NCI-H1930 (cell line): ENCODE data around the gene CHDH.

ENCODE experiments used
- DNase-seq, 2 experiments: peaks; one replicate each; lab custom pipeline; 2025; lab: John Stamatoyannopoulos, UW

Gene CHDH

DNA sequence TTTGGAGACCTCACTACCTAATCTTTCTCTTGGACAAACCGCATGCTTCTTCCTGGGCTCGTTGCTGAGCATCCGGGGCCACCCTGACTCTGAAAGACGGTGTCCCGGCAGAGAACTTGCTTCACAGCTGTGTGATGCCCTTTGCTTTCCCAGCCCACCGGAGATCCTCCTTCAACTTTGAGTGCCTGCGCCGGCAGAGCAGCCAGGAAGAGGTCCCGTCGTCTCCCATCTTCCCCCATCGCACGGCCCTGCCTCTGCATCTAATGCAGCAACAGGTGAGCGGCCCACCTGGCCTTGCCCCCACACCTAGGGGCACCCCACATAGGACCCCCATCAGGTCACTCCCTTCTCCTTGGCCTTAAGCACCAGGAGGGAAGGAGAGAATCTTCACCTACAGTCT, 37.7 kb downstream of the CHDH start:
- DNase-seq = no peak

DNA sequence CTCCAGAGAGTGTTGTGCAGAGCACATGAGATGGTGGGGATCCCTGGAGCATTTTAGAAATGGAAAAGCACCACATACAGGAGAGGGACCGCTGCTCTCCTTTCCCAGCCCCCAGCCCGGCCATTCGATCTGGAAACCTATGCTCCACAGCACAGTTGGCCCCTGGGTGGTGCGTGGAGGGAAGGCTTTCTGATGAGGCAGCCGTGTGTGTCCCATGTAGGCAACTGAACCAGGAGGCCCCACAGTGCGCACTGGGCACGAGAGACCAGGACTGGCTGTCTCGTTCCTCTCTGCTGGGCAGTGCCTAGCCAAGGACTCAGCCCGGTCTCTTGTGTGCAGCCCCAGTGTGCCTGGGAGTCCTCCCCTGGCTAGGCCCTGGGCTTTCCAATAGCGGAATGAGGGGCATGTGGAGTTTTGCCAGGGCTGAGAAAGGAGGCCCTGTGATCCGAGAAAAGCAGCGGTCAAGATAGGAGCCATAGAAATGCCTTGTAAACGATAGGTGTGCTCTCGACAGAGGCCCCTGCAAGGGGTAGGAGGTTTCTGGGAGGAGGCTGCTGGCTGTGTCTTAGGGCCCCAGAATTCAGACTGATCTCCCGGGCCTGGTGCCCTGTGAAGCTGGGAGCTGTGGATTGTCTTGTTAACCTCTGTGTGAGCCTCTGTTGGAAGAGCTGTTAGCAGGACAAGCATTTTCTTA, 39.0 kb downstream of the CHDH start:
- no peak for DNase-seq

DNA sequence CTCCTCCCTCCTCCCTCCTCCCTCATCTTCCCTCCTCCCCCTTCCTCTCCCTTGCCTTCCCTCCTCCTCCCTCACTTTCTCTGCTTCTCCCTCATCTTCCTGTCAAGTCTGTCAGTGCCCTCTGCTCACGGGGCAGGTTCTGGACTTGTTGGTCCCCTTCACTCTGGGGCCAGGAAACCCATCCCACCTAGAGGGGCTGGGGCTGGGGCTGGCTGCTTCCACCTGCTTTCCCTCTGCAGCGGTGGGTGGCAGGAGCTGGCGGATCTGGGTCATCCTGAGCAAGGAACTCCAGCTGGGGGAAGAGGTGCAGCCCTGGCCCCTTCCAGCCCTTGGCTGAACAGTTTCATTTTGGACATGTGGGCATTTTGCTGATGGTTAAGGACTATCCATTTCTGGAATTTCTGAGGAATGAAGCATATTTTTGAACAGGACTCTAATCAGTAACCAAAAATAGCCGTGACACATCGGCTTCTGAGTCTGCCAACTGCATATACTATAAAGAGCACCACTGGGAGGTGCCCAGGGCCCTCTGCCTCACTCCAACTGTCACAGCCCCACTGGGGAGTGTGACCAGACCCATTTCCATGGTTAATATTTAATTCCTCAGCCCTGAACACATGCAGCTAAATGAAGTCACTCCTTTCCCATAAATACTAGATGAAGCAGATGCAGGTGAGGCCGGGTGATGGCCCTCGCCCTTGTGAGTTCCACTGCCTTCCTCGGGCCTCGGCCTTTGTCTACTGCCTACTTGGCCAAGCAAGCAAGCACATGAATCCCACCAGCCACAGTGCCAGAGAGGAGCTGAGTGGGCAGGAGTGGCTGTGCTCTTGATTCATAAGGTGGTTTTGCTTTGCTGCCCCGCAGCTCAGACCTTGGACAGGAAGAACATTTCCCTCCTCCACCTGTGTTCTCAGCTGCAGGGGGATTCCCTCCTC, 39.8 kb downstream of the CHDH start:
- no peak for DNase-seq

DNA sequence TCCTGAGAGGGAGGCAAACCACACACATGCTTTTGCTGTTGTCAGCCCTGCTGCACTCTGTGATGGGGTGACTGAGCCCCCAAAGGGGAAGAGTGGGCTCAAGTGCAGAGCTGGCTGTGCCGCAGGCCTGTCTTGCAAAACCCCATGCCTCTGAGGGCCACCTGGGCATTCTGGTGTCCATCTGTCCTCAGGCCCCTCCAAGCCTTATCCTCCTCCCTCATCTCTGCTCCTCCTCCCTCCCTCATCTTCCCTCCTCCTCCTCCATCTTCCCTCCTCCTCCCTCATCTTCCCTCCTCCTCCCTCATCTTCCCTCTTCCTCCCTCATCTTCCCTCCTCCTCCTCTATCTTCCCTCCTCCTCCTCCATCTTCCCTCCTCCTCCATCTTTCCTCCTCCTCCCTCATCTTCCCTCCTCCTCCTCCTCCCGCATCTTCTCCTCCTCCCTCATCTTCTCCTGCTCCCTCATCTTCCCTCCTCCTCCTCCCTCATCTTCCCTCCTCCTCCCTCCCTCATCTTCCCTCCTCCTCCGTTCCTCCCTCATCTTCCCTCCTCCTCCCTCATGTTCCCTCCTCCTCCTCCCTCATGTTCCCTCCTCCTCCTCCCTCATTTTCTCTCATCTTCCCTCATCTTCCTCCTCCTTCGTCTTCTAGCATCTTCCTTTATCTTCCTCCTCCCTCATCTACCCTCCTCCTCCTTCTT, 40.6 kb downstream of the CHDH start:
- DNase-seq = no peak

DNA sequence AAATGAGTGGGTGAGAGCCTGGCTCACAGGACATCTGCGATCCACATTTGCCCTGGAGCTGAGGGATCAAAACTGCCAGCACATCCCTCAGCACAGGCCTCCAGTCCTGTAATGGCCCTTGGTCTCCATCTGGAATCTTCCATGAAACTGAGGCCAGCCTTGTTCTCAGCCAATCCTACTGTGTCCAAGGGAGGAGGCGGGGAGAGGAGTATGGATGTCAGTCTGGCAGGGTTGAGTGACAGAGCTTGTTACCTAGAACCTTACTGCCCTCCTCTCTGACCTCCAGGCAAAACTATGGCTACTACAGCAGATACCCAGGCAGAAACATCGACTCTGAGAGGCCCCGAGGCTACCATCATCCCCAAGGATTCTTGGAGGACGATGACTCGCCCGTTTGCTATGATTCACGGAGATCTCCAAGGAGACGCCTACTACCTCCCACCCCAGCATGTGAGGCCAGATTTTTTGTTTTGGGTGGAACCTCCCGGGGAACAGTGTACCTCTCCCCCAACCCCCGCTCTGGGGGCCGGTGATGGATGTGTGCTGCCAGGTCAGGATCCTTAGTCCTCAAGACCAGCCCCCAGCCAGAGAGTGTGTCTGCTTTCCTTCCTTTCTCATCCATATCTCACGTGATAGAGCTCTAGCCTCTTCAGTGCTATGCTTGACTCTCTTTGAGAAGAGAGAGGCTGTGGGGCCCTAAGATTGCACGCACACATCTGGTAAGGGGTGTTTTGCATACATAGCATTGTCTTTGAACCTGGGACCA, 41.3 kb downstream of the CHDH start:
- no peak for DNase-seq

DNA sequence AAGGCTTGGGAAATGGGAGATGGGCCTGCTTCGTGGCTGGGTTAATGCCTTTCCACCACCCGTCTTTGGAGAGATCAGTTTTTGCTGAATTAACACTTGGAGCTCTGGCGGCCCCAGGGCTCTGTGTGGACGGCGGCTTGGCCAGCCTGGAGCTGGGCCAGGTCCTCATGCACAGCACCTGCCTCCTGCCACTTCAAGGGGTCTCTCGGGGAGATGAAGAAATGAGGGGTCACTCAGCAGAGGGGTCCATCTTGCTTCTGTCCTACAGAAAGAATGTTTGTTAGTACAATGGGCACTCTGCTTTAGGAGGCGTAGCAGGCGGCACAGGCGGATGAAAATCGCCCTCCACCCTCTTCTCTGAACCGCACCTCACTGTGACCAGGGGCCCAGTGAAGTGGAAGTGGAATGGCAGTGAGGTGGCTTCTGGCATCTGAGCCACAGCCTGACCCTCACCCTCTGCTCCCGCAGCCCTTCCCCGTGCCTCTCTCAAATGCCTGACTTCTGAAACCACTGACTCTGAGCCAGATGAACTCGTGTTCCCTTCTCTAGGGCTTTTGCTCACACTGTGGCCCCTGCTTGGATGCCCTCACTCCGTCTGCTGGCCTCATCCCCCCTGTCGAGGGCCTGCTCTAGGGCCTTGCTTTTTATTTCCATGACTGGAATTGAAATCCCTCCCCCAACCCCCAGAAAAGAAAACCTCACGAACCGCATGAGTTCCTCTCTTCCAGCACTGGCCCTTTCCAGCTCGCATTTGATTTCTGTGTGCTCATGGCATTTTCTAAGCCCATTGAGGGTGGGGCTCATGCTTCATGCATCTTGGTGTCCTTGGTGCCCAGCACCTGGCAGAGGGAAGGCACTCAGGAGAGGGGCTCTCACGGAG, 42.2 kb downstream of the CHDH start:
- DNase-seq = no peak

DNA sequence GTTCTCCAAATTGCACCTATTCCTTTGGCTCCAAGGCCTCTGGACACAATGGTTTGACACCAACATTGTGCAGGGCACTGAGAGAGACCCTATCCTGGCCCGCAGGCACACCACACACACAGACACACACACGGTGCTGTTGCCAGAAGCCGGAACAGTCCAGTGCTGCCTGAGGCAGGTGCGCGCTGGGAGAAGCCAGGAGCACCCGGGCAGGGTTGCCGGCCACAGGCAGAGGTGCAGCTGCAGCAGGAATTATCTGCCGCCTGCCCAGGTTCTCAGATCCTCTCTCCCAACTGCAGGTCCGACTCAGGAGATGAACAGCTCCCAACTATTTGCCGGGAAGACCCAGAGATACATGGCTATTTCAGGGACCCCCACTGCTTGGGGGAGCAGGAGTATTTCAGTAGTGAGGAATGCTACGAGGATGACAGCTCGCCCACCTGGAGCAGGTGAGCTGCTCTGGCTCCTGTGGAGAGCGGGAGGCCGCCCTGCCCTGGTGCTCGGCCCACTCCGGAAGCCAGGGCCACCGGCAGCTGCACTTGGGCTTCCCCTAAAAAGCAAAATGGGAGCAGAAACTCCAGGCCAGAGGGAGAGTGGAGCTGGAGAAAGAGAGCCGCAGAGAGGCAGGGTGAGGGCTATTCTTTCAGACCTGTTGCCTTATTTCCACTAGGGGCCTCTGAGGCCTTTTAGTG, 42.9 kb downstream of the CHDH start:
- DNase-seq = no peak

GRCh38 chr3:53802256-53802880, 43.9 kb downstream of the CHDH start:
- no peak for DNase-seq

DNA sequence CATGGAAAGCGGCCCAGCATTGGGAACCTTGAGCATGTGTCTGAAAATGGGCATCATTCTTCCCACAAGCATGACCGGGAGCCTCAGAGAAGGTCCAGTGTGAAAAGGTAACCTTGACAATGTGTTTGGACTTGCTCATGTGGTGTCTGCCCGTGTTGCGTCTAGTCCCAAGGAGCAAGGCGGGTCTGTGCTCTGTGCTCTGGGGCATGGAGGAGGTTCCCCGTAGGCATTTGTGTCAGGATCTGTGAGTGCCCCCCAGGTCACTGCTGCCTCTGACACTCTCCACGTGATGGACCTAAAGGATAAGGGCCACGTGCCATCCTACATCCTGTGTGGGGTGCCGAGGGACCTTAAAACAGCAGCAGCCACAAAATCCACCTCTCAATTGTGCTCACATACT, 44.9 kb downstream of the CHDH start:
- no peak for DNase-seq

GRCh38 chr3:53800041-53800906, 45.9 kb downstream of the CHDH start:
- no peak for DNase-seq

DNA sequence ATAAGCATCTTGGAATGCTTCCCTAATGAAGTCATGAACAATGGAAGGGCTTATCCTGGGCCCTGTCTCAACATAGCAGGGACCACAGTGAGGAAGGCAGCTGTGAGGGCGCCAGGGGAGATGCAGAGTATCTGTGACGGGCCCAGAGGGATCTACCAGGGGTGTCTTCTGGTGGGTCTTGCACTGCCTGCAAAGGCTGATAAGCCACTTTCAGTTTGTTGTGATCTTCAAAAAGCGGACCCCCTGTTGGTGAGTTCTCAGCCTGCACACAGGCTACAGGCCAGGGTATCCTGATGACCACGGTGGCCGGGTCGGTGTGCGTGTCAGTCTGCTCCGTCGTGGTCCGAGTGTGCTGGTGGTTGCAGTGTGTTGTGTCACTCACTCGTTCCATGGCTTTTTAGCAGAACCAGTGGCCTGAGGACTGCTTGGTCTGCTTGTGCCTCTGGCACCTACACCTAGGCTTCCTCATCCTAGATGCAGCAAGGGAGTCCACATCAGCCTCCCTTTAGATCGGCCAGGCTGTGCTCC, 46.8 kb downstream of the CHDH start:
- DNase-seq = no peak

- no peak for DNase-seq
Observed at GRCh38 chr3:53798144-53798543, 48.1 kb downstream of the CHDH start.

- no peak for DNase-seq
Observed at GRCh38 chr3:53795789-53796560, 50.2 kb downstream of the CHDH start.

- DNase-seq = no peak
Observed at GRCh38 chr3:53795176-53795575, 51.0 kb downstream of the CHDH start.

- DNase-seq = no peak
Observed at GRCh38 chr3:53794597-53794996, 51.6 kb downstream of the CHDH start.

DNA sequence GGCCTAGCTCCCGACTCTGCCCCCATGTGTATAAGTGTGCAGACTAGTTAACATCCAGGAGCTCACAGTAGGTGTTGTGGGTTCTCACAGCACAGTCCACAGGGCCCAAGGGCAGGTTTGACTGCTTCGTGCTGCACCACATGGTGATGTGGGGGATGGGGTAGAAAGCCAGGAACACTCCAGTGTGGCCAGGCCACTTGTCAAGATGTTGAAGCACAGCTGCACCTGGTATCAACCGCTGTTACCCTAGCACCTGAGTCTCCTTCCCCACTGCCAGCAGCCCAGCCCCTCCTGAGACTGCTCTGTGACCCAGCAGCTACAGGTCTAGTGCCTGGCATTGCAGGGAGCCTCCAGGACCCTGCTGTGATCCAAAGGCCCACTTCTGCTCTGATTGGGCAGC, 53.4 kb downstream of the CHDH start:
- no peak for DNase-seq

DNA sequence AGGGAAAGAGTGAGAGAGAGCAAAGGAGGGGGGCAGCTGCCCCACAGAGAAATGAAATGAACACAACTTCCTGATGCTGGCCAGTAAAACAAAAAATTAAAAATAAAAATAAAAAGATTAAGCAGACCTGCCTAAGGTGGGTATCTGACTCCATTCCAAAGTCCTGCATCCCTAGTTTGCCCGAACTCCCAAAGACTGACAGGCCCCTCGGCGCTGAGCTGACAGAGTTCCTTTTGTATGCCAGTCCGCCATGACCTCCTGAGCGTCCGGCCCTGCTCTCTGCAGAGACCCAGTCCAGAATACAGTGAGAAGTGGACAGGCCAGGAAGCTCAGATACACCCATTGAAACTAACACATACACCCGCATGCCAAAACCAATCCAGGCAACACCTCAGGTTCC, 54.9 kb downstream of the CHDH start:
- no peak for DNase-seq

GRCh38 chr3:53790470-53790869, 55.7 kb downstream of the CHDH start:
- DNase-seq = no peak
